C4-2B (cell line): ENCODE measurements around the gene LIMS1.
"Not testable (repeated sequence)": the region's sequence is repeated elsewhere in the genome, so short reads cannot be mapped to it uniquely, and the experiment has no call there.

Source experiments
- H3K27ac ChIP-seq: fragments of 450-650 bp; 2 replicates; pipeline ENCODE4 v1.5.1; 2017

The LIMS1 gene

DNA sequence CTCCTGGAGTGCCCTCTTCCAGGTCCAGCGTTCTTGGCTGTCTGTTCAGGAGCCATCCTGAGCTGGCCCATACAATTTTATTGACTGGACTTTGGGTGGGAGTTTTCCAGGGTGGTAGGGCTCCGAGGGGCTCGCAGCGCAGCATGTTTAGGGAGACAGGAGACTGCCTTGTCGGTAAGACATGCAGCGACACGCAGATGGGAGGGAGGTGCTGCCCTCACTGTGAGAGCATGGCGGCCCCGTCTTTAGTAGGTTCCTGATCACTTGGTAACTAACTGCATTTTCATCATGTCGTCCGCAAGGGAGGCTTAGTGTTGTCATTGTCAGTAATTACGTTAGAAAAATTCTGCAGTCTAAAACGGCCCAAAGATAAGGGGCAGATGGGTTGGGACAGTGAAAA, 121.0 kb downstream of the LIMS1 start:
- not testable (repeated sequence) for H3K27ac ChIP-seq

DNA sequence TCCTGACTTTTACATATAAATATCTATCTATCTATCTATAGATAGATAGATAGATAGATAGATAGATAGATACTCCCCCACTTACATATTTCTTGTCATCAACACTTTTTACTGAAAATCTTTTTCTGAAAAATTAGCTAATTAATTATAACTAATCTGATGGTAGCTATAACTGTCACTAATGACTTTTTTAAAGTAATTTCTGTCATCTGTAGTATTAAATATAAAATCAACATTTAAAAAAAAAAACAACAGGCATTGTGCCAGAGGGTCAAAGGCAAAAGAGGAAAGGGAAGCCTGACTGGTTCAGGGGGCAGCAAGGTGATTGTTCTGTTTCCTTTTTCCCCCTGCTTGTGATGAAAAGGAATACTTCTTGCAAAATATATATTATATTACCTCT, 122.0 kb downstream of the LIMS1 start:
- not testable (repeated sequence) for H3K27ac ChIP-seq

DNA sequence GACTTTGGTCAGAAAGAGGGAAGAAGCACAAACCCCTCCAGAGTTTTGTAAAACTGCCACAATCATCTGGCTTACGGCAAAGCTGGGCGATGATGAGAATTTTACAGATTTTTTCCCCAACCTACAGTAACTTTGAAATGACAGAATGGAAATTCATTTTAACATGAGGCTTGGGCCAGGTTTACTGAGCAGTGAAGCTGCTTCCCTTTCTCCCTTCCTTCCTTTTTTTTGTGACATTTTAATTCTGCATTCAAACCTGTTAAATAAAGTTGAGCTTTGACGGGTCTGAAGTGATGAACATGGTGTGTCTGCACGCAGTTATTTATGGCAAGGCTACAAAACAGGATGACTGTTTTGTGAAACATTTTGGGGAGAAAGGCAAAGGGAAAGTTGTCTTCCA, 123.2 kb downstream of the LIMS1 start:
- H3K27ac ChIP-seq: not testable (repeated sequence)

DNA sequence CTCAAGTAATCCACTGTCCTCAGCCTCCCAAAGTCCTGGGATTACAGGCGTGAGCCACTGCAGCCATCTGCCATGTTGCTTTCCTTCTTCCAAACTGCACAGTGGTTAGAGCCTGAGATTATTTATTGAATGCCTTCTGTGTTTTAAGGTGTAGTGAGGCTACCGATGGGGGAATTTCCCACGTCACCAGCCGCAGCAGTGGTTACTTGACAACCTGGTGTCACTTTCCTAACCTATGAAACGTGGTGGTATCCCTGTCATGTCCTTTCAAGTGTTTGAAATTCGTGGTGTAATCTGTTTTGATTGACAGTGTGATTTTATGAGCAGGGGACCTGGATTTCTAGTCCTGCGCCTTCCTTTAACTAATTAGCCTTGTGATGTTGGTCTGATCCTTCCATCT, 124.3 kb downstream of the LIMS1 start:
- not testable (repeated sequence) for H3K27ac ChIP-seq

DNA sequence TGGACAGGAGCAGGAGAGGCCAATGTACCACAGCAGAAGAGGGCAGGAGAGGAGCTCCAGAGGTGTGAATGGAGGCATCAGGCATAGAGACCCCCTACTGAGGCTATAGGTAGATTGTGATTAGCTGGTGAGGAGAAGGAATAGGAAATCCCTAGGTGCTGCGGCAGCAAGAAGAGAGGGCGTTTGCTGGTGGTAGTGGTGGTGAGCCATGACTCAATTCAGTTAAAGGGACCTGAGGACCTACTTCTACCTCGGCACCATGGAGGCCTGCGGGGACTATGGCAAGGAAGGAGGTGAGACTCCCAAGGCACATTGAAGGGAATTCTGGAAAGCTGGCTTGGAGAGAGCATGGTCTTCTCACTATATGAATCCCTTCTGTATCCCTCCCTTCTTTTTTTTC, 127.2 kb downstream of the LIMS1 start:
- not testable (repeated sequence) for H3K27ac ChIP-seq

DNA sequence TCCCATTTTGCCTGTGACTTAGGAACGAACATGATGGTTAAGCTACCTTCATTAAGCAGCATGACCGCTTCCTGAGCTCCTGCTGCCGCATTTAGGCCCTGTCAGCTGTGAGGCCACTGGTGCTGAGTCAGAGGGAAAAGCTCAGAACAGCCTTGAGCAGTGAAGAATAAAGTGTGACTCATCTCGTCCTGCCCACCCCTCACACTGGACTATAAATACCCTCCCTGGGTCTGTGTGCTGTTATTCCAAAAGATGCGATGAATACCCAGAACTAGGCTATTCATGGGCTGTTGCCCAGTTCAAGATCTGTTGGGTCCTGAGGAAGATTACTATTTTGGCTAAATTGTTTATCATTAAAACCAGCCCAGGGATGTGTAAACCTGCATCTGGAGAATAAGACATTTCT, 127.9 kb downstream of the LIMS1 start:
- H3K27ac ChIP-seq: not testable (repeated sequence)

DNA sequence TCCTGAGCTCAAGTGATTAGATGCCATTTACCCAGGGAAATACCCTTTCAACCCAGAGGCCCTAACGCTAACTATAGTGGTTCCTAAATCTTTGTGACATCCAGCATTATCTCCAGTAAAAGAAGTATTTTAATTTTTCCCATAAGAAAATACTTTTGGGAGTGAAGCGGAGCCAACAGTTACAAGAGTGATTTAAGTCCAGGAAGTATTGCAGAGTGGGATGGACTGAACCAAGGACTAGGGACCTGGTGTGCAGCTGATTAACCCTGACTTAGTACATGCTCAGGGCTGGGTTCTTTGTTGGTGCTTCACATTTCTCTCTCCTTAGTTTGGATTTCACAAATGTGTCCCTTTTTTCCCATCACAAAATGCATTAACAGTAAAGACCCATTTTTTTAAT, 129.1 kb downstream of the LIMS1 start:
- not testable (repeated sequence) for H3K27ac ChIP-seq

DNA sequence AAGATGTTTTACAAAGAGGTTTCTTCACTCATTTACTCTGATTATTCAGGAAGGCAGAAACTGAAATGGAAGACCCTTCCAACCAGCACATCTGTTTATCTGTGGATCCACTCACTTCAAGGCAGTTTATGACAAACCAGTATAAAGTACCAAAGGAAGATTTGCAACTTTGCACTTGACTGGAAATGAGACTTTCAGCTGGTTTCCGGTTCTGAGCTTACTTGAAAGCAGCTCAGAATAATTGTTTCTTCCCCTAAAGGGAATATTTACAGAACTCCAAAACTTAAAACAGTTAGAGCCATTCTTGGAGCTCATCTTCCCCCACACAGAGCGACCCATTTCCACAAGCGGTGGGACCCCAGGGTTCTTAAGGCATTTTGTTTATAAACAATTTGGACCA, 129.8 kb downstream of the LIMS1 start:
- H3K27ac ChIP-seq: not testable (repeated sequence)

DNA sequence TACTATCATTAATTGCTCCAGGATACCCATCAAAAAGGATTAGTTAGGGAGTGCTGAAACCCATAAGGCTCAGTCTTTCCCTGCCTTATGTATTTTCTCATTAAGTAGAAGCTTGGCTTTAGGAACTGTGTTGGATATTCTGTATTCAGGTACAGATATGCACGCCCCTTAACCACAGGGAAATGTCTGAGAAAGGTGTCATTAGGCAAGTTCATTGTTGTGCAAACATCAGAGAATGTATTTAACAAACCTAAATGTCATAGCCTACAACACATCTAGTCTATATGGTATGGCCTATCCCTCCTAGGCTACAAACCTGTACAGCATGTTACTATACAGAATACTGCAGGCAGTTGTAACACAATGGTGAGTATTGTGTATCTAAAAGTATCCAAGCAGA, 130.7 kb downstream of the LIMS1 start:
- H3K27ac ChIP-seq: not testable (repeated sequence)

DNA sequence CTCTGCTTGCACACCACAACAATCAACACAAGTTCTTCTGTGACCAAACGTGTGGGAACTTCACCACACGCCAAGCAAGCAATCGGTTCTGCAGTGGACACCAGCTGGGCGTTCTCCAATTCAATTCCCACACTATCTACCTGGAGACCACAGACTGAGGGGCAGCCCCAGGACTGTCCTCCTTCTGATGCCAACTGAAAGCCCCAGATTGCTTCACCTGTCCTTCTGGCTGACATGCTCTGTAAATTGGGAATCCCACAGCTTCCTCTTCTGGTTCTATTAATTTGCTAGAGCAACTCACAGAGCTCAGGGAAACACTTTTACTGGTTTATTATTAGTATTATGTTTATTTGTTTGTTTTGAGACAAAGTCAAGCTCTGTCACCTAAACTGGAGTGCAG, 131.7 kb downstream of the LIMS1 start:
- not testable (repeated sequence) for H3K27ac ChIP-seq

DNA sequence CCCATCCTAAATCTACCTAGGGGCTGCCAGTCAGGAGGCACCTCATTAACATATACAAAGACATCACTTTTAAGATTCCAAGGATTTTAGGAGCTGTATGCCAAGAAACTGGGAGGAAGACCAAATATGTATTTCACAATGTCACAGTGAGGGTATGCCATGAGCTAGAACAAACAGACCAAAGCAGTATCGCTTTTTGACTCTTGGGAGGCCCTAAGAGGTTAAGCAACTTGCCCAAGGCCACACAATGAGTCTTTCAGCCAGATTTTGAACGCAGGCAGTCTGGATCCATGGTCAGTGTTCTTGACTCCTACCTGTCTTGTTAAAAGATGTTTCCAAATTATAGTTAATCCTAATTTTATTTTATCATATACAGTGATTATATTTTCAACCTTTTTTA, 132.9 kb downstream of the LIMS1 start:
- not testable (repeated sequence) for H3K27ac ChIP-seq

DNA sequence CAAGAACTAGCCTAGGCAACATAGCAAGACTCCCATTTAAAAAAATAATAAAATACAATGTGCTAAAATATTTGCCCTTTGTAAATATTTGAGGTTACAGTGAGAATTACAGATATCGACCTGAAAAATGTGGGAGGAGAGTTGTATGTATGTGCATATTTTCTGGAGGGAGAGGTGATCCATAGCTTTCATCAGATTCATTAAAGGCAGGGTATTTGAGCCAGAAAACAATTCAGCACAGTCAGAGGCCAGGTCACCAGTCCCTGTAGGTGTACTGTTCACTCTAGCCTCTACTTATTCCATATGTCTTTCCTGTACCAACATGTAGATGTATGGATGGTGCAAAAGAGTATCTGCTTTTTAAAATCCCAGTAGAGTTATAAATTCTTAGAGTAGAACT, 136.0 kb downstream of the LIMS1 start:
- H3K27ac ChIP-seq: not testable (repeated sequence)

DNA sequence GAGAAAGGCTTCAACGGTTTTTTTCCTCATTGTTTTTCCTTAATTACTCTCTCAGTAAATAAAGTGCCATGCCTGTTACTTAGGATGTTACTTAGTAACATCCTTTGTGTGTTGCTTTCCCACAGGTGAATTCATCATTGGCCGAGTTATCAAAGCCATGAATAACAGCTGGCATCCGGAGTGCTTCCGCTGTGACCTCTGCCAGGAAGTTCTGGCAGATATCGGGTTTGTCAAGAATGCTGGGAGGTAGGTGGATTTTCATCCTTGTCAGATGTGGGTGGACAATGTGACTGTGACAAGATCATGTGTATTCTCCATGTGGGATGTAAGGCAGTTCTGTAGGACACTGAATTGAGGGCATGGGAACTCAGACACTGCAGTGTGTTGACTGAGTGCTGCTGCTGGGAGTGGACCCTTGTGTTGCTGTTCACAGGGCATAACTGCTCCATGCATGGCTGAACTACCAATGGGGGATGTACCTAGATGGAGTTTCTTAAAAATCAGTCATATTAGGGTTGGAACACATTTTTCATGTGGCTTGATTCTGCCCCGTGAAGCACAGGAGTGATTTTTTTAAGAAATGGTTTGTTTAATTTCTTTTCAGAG, 138.0 kb downstream of the LIMS1 start:
- H3K27ac ChIP-seq: not testable (repeated sequence)

DNA sequence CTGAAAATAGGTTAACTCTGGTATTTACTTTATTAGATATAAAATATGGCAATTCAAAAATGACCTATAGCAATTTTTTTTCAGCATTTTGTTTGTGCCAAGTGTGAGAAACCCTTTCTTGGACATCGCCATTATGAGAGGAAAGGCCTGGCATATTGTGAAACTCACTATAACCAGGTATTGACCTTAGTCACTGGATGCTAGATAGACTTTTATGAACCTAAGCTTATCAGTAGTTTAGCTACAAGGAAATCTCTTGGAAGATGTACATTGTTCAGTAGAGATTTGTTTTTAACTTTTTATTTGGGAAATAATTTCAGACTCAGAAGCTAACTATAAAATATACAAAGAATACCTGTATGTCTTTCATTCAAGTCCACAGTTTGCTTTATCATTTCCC, 142.3 kb downstream of the LIMS1 start:
- H3K27ac ChIP-seq: not testable (repeated sequence)

DNA sequence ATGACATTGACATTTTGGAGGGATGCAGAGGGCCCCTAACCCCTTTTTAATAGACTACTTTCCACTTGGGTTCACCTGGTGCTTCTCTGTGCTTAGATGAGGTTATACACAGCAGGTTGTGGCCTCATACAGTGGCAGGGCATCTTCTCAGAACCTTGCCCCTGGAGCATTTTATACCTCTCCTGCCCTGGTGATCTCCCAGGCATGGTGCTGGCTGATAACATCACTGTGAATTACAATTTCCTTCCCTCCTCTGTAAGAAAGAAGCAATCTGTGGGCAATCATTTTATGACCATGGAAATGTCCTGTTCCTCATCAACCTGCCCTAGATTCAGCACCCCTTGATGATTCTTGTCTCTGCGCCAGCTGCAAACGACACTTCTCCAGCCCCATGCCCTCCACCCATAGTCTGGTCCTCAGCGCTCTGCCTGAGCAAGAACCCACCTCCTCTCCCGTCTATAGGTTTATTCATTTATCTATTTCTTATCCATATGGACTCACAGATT, 143.0 kb downstream of the LIMS1 start:
- peak overlapping the region; percentile 55 for H3K27ac ChIP-seq

DNA sequence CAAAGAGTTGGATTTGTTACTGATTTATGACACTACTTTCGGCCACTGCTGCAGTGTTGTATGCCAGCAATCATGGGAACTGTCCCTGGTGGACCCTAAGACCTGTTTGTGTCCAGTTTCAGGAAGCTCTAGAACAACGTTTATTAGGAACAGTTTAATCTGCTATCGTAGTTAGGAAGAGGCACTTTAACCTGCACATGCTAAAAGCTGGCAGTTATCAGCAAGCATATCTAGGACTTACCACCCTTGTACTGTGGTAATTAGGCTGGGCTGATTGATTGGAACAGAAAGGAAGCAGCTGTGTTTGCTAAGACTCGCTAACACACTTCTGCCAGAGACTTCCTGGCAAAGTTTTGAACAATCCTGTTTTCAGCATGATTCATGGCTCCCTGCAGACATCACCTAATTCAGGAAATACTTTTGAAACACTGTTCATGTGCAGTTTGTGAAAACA, 144.0 kb downstream of the LIMS1 start:
- H3K27ac ChIP-seq: not testable (repeated sequence)

DNA sequence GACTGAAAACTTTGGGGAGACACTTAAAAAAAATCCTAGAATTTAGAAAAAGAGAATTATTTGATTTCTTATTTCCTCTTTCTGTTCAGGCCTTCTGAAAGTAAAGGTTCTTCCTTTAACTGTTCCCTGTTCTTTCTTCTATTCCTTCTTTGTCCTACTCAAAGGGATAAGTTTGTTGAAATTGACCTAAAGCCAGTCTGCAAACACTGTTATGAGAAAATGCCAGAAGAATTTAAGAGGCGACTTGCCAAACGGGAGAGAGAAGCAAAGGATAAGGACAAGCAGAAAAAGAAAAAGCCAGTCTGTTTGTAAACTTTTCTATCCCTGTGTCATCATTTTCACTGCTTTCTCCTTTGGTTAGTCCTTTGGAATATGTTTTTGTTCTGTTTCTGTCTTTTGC, 146.5 kb downstream of the LIMS1 start:
- H3K27ac ChIP-seq: not testable (repeated sequence)

DNA sequence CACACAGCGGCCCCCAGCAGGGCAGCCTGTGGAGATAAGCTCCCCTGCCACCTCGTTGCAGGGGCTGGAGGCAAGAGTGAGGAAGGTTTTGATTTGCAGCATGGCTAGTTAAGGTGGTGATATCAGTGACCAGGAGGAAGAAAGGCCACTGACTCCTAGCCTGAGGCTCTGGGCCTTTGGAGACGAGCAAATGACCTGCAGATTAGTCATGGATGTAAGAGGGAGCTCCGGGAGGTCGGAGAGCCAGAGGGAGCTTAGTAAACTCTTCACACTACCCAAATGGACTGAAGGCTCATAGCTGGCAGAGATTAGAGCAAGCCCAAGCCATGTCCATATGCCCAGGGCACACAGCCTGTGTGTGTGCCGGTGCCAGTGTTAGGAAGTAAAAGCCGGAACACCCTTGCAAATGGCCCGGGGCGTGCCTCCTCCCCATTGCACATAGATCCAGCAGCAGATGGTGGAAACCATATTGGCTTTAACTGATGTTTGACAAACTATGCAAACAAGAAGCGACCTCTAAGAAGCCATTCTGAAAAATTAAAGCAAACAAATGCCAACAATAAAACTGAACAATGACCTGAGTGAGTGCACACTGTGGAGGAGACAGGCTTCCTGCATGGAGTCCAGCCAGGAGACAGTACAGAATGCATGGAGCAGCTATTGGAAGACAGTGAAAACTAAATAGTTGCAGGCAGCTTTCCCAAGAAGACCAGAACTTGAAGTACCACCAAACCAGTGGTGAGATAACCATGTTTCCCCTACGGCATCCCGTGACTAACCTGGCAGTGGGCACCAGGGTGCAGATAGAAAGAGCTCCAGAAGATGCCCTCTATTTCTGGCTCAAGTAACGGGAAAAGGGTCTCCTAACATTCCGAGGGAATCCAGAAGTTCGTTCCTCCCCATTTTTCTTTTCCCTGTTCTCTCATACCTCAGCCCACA, 154.8 kb downstream of the LIMS1 start:
- H3K27ac ChIP-seq: not testable (repeated sequence)

DNA sequence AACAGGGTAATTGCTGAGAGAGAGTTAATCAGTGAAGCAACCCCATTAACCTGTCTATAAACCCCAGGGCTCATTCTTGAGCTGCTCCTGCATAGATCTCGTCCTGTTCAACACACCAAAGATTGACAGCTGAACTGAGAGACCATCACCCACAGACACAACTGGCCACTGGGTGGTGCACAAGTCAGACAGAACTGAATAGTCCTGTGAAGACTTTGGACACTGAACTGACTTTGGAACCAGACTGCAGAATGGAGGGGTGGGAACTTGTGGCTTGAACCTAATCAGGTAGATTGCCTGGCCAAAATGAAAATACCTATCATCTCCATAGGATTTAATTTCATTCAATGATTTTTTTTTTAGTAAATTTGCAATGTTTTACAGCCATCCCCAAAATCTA, 155.7 kb downstream of the LIMS1 start:
- peak overlapping the region; percentile 66; the same call in 1 of the 2 replicates for H3K27ac ChIP-seq
